Measurements from ENCODE around the gene CRIP2. TPM values are rescaled to one million over a fixed set of nuclear protein-coding genes. Genes with fewer than 3 reads are reported as not detected.

The CRIP2 gene
- total RNA-seq, 1 experiment from 2014 or later, result 71.7 TPM

DNA sequence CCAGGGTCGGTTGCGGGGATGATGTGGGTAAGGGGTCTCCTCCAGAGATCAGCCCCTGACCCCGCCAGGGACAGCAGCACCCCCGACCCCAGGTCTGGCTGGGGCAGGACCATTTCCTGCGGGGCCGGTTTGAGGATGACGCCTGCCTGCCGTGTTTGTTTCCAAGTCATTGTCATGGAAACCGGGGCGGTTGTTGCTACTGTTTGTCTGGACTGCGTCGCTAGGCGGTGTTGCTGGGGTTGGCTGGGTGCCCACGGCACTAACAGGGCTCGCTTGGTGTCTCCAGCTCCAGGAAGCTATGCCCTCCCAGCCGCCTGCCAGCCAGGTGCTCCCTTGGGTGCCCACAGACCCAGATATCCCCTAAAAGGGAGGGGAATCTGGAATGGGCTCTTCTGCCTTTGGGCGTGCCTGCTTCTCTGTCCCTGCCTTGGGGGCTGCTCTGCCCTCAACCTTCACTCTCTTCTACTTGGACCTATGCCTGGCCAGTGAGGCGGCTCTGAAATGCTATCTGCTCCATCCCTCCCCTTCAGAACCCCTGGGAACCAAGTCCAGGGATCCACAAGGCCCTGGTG, 7.4 kb downstream of the CRIP2 start:
- peak; percentile 95 to 97 for DNase-seq
- peaks cover 37% of the 10 kb centered on the region for H3K4me1 ChIP-seq

DNA sequence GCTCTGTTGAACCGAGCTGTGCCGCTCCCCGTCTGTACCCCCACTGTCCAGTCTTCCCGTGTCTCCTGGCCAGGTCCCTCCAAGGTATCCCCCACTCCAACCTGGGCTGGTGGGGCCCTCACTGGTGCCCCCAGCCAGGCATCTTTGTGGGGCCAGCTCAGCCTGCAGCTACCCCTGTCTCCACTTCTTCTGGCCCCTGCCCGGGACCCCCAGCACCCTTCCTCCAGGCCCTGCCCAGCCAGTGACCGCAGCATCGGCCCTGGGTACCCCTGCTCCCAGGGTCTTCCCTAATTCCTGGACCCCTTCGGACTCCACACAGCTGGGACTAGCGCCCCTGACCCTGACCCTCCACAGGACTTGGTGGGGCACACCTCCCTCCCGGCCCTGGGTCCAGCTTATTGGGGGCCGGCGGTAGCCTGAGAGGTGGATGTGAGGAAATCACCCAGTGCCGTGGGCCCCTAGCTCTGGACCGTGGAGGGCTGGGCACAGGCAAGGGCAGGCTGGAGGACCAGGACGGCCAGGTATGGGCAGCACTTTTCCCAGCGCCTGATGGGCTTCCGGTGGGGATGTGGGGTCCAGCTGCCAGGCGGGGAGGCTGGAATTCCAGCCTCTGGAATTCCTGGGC, 8.0 kb downstream of the CRIP2 start:
- DNase-seq, result no peak
- Histone ChIP-seq H3K9me3 (replicated peaks) (no peaks in the 10 kb centered on the region), H3K27ac (peak overlapping the region; percentile 95), H3K4me3 (no peak overlapping the region; the same call in 1 of the 2 replicates), H3K27me3 (no peaks in the 10 kb centered on the region), H3K4me1 (peaks cover 33% of the 10 kb centered on the region), H3K36me3 (no peaks in the 10 kb centered on the region)

More for the DNA sequence above, 7.4 kb downstream of the CRIP2 start:
- Histone ChIP-seq H3K4me3 (peak overlapping the region; percentile 53), H3K9me3 (replicated peaks) (no peaks in the 10 kb centered on the region), H3K36me3 (no peaks in the 10 kb centered on the region), H3K27me3 (no peaks in the 10 kb centered on the region), H3K27ac (peak overlapping the region; percentile 95)

DNA sequence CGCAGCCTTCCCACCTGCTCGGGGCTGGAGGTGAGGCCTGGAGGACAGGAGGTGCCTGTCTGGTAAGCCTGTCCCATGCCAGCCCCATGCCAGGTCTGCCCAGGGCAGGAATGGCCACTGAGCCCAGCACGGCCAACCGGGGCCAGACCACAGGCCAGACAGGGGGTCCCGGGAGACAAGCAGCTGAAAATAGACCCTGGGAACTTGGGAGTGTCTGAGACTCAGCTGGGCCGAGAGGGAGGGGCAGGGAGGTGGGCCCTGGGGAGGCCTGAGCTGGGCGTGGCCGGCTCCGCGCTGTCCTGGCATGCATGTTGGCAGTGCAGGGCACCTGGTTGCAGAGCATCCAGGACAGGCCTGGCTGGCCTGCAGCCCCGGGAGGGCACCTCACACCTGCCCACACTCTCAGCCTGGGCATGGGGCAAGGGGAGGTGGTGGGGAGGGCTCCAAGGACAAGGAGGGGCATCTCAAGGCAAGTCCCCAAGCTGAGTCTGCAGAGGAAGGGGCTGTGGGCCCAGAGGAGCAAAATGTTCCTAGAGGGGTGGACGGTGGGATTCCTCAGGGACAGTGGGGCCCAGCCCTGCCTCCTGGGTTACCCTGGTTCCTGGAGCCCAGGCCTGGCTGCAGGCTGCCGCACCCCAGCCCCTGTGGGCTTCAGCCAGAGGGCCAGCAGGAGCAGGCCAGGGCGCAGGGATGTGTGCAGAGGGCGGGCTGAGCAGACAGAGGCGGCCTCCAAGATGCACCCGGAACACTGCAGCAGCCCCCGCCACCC, 8.9 kb downstream of the CRIP2 start:
- DNase-seq, result no peak
- H3K27ac ChIP-seq, result no peak overlapping the region
- H3K27me3 ChIP-seq, result no peaks in the 10 kb centered on the region
- no peak overlapping the region for H3K4me3 ChIP-seq
- H3K9me3 ChIP-seq (replicated peaks), result no peaks in the 10 kb centered on the region
- peaks cover 33% of the 10 kb centered on the region for H3K4me1 ChIP-seq
- H3K36me3 ChIP-seq, result no peaks in the 10 kb centered on the region

DNA sequence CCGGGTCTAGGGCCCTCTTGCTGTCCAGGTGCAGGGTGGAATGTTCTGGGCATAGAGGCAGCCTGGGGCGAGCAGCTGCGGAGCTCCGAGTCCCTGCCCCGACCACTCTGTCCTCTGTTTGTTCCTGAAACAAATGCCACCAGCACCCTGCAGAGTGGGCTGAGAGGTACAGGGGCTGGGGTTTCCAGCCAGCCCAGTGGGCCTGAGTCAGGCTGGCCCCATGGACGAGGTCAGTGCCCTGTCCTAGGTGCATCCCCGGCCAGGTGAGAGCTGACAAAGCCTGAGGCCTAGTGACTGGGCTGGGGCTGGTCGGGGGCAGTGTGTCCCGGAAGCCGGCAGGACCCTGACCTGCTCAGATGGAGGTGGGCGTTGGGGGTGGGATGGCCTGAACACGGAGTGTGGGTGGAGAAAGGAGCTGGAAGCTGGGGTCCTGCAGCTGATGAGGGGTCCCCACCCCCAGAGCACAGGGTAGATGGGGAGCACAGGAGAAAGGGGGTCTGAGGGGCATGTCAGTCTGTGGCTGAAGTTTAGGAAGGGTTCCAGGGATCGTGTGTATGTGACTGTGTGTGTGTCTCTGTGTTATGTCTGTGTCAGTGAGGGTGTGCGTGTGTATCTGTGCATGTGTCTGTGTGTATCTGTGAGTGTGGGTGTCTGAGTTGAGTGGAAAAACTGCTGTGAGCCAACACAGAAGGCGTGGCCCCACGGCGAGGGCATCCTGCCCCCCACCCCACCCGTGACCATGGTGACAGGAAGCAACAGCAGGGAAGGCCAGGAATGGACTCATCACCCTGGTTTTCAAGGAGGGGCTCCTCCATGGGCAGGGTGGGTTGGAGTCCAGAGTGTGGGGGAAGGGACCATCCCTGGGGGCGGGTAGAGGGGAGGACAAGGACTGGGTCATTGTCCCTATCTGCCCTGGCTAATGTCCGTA, 9.7 kb downstream of the CRIP2 start:
- H3K27me3 ChIP-seq, result no peaks in the 10 kb centered on the region
- H3K4me3 ChIP-seq, result no peak overlapping the region
- no peak overlapping the region for H3K27ac ChIP-seq
- no peak for DNase-seq
- peaks cover 40% of the 10 kb centered on the region for H3K4me1 ChIP-seq
- H3K36me3 ChIP-seq, result no peaks in the 10 kb centered on the region
- no peaks in the 10 kb centered on the region for H3K9me3 ChIP-seq (replicated peaks)

DNA sequence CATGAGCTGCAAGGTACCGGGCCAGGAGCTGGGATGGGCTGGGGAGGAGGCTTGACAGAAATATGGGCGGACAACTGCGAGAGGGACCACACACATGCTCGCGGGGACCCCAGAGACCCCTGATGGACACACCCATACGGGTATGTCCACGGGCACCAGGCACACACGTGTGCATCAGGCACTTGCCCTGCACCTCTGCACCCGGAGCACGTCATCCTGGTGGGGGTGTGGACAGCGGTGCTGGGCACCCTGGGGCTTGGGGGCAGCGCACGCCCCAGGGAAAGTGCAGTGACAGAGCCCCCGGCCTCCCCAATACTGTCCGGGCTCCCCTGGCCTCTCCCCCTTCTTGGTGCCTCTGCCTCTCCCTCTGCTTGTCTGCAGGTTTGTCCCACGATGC, 10.4 kb downstream of the CRIP2 start:
- no peak overlapping the region for H3K4me3 ChIP-seq
- peaks cover 42% of the 10 kb centered on the region for H3K4me1 ChIP-seq
- no peaks in the 10 kb centered on the region for H3K27me3 ChIP-seq
- H3K36me3 ChIP-seq, result no peaks in the 10 kb centered on the region
- no peaks in the 10 kb centered on the region for H3K9me3 ChIP-seq (replicated peaks)
- no peak for DNase-seq
- no peak overlapping the region for H3K27ac ChIP-seq

DNA sequence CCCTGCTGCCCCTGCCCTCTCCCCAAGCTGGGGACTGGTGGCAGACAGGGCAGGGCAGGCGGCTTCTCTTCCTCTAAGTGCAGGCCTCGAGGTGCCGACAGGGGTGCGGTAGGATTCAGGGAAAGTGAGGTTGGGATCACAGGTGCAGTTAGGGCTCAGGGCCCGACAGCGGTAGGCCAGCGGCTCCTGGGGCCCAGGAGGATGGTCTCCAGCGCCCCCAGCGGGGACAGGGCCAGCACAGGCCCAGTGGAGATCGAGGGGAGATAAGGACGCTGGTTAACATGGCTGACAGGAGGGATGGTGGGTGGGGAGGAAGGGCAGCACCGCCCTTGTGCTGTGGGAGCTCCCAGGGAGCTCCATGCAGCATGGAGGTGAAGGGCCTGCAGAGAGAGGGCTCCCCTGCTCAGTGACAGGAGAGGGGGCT, 11.1 kb downstream of the CRIP2 start:
- H3K9me3 ChIP-seq (replicated peaks), result no peaks in the 10 kb centered on the region
- no peaks in the 10 kb centered on the region for H3K36me3 ChIP-seq
- H3K27ac ChIP-seq, result no peak overlapping the region
- no peaks in the 10 kb centered on the region for H3K27me3 ChIP-seq
- peaks cover 42% of the 10 kb centered on the region for H3K4me1 ChIP-seq
- peak; percentile 42 to 55 for DNase-seq
- H3K4me3 ChIP-seq, result no peak overlapping the region

DNA sequence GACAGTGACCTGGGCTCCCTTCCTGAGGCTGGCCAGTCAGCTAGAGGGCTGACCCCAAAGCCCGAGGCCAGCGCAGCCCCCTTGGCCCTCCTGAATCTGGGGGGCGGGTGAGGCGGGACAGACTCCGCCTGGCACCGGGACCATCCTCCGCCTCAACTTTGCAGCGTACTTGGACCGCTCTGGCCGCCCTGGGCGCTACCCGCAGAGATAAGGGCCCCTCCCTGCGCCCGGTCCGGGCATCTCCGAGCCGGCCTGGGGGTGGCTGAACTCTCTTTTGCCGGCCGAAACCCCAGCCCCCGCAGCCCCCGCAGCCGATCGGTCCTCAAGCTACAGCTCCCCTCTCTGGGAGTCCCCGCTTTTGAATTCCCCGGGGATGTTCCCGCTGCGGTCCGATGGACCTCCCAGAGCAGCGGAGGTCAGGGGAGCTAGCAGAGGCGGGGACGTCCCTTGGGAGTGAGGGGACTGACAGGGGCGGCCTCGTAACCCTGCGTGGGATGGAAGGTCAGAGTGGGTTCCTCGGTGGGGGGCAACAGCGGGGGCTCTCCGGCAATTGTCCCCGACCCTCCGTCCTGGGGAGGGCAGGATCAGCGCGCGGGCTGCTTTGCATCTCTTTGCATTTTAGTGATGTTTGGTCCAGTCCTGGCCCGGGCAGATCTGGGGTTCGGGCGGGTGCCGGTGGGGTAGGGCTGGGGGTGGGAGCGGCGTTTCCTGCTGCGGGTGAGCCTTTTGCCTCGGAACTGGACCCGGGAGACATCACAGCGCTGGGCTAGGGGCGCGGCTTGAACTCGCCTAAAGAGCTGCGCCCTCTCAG, 11.7 kb downstream of the CRIP2 start, which contains the start of gene CRIP1:
TSS of gene CRIP1 (plus strand) at position 724 of the 811 bp plus-strand sequence. CDS start 374 bp downstream, outside the sequence.
- Histone ChIP-seq H3K36me3 (no peaks in the 10 kb centered on the region), H3K4me3 (no peak within 1 kb of the TSS), H3K27ac (no peak within 1 kb of the TSS), H3K27me3 (no peaks in the 10 kb centered on the region), H3K9me3 (replicated peaks) (no peaks in the 10 kb centered on the region), H3K4me1 (peaks cover 39% of the 10 kb centered on the region)
- no peak for DNase-seq

DNA sequence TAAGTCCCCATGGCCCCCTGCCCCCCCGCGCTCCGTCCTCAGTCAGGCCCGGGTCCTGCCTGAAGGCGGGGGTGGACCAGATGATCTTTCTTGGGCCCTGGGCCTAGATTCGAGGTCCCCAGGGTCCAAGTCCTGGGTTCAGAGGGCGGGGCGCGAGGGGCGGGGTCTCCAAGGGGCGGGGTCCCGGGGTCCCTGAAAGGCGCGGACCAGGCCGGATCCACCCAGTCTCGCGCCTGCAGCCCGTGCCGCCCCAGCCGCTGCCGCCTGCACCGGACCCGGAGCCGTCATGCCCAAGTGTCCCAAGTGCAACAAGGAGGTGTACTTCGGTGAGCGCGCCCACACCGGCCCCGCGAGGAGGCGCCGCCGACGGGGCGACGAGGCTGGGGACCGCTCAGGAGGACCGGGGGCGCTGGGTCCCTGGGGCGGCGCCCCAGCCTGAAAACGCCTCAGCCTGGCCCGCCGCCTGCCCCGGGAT, 12.4 kb downstream of the CRIP2 start:
- Histone ChIP-seq H3K27me3 (no peaks in the 10 kb centered on the region), H3K4me1 (peaks cover 38% of the 10 kb centered on the region), H3K27ac (no peak overlapping the region), H3K9me3 (replicated peaks) (no peaks in the 10 kb centered on the region), H3K36me3 (no peaks in the 10 kb centered on the region), H3K4me3 (no peak overlapping the region)
- DNase-seq, result no peak

DNA sequence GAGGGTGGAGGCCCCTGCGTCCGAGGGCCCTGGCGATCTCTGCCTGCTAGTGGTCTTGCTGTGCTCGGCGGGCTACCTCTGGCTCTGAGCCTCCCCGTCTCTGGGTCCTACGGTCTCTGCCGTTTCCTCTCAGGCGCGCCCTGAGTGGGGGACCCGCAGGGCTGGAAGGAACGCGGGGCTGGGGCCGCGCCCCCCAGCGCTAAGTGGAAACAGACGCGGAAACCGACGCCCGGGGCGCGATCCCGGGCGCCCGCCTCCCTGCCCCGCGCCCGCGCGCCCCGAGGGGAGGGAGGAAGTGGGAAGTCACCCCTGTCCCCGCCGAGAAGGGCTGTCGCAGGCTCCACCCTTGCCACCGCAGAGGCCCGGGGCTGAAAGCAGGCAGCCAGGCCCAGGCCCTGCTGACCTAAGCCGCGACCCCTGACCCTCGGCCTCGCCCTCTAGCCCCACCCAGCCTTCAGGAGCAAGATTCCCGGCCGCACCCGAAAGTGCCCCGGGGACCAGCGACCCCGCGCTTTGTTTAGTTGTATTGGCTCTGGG, 12.9 kb downstream of the CRIP2 start:
- Histone ChIP-seq H3K27ac (no peak overlapping the region), H3K27me3 (no peaks in the 10 kb centered on the region), H3K9me3 (replicated peaks) (no peaks in the 10 kb centered on the region), H3K4me3 (no peak overlapping the region), H3K36me3 (no peaks in the 10 kb centered on the region), H3K4me1 (peaks cover 33% of the 10 kb centered on the region)
- no peak for DNase-seq

DNA sequence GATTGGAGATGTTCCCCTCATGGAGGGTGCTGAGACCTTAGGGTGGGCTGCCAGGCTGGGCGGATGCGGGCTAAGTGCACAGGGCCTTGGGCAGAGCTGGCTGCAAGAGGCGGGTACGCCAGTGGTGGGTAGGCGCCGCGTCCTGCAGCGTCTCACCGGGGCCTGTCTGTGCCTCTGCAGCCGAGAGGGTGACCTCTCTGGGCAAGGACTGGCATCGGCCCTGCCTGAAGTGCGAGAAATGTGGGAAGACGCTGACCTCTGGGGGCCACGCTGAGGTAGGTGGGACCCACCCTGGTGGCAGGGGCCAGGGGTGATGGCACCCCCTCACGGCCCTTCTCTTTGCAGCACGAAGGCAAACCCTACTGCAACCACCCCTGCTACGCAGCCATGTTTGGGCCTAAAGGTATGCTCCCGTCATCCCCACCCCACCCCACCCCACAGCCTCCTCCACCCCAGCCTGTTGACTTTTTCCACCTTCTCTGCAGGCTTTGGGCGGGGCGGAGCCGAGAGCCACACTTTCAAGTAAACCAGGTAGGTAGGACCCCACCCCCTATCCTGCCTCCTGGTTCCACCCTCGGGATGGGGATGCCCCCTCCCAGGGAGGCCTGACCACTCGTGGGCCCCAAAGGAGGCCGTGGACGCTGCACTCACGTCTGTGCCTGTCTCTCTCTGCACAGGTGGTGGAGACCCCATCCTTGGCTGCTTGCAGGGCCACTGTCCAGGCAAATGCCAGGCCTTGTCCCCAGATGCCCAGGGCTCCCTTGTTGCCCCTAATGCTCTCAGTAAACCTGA, 13.6 kb downstream of the CRIP2 start:
- Histone ChIP-seq H3K4me3 (no peak overlapping the region), H3K9me3 (replicated peaks) (no peaks in the 10 kb centered on the region), H3K4me1 (peaks cover 27% of the 10 kb centered on the region; the same call in 1 of the 2 replicates), H3K27me3 (no peaks in the 10 kb centered on the region), H3K27ac (no peak overlapping the region), H3K36me3 (no peaks in the 10 kb centered on the region; the same call in 1 of the 2 replicates)
- no peak for DNase-seq

DNA sequence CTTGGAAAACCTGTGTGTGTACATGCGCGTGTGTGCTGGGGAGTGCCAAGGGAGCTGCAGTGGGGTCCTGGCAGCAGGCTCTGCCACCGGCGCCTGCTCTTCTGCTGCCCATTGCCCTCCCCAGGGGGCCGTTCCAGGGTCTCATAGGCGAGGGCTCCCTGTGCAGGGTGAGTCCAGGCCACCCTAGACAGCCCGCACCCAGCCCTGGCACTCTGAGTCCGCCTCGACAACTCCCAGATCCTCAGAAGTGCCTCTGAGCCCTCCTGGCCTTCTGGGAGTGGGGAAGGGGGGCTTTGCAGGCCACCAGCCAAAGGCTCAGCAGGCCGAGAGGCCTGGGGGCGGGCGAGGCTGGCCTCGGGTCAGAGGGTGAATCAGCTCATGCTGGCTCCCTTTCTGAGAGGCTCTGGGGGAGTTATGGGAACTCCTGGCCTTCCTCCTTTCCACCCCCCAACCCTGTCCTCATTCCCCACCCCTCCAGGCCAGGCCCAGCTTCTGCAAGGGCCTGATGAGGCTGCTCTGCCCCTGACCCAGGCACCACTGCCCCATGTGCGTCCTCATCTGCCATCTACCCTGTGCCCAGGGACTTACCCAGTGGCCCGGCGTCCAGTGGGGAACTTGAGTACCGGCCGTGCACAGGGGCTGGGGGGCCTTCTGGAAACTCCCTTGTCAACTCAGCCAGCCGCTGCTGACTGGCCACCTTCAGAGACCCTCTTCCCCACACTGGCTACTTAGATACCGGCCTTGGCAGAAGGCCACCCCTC, 14.3 kb downstream of the CRIP2 start:
- H3K36me3 ChIP-seq, result no peaks in the 10 kb centered on the region; the same call in 1 of the 2 replicates
- H3K4me1 ChIP-seq, result peaks cover 19% of the 10 kb centered on the region; the same call in 1 of the 2 replicates
- H3K27ac ChIP-seq, result peak overlapping the region; percentile 44
- H3K9me3 ChIP-seq (replicated peaks), result no peaks in the 10 kb centered on the region
- no peaks in the 10 kb centered on the region for H3K27me3 ChIP-seq
- DNase-seq, result no peak
- H3K4me3 ChIP-seq, result peak overlapping the region; percentile 59

DNA sequence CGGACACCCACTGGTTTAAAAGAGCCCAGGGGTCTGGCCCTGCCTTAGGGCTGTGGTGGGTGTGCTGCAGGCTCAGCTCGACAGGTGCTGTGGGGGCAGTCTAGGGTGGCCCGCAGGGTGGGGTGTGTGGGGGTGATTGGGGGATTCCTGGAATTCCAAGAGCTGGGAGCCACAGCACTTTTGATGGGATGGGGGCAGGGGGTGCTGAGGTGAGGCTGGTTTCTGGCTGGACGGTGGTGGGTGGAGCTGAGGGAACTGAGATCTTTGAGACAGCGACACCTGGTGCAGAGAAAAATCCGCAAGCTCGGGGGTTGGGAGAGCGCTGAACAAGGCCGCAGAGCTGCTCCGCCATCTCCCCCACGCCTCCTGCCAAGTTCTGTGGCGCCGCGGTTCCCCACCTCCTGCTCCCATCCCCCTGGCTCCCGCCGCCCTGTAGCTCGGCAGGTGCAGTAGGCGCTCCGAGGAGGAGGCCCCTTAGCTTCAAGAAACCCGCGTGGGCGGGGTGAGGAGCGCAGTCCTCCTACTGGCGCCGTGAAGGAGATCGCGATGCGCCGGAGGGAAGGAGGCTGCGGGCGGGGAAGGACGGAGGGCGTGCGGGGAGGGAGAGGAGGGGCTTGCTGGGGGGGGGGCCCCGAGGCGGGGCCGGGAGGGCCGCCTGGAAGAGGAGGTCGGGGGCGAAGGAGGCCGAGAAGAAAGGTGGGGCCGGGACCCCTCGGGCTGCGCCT, 15.1 kb downstream of the CRIP2 start:
- Histone ChIP-seq H3K27ac (peak overlapping the region; percentile 44), H3K4me1 (peaks cover 12% of the 10 kb centered on the region; the same call in 1 of the 2 replicates), H3K36me3 (no peaks in the 10 kb centered on the region; the same call in 1 of the 2 replicates), H3K4me3 (peak overlapping the region; percentile 59), H3K27me3 (no peaks in the 10 kb centered on the region), H3K9me3 (replicated peaks) (no peaks in the 10 kb centered on the region)
- DNase-seq, result peak; percentile 91 to 92
